ENCODE results near the gene C1orf116. TPM values are rescaled to one million over a fixed set of nuclear protein-coding genes. Genes with fewer than 3 reads are reported as not detected.

The C1orf116 gene
- total RNA-seq, 1 experiment from 2014 or later, result 0.09 TPM

DNA sequence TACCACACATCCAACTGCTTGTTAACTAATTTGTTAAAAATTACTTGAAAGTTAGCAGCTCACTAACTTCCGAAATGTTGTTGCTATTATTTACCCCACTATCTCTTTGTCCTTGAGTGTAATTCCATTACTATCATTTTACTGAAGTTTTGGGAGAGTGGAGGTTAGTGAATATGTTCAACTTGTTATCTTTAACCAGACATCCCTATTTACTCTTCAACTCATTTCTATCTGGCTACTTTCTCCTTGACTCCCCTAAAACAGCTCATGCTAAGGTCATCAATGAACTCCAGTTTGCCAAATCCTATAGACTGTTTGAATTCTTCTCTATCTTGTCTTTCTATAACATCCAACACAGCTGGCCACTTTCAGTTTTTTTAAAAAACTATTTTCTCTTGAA is 4.3 kb upstream of the C1orf116 start:
- Histone ChIP-seq H3K9me3 (ENCODE audit: low read depth, low read length, poor library complexity, severe bottlenecking) (no peaks in the 10 kb centered on the region), H3K36me3 (ENCODE audit: insufficient read depth, low read length, poor library complexity, severe bottlenecking) (no peaks in the 10 kb centered on the region), H3K27me3 (replicated peaks; ENCODE audit: insufficient read depth, low read depth, low read length, poor library complexity) (peaks cover 35% of the 10 kb centered on the region), H3K4me1 (ENCODE audit: insufficient read depth, low read length, poor library complexity, severe bottlenecking) (peaks cover 8% of the 10 kb centered on the region), H3K27ac (ENCODE audit: low read depth, low read length, poor library complexity, severe bottlenecking) (no peak overlapping the region), H3K4me3 (ENCODE audit: low read depth, low read length, poor library complexity, severe bottlenecking) (no peak overlapping the region)
- no peak for DNase-seq (ENCODE audit: low spot score)
- TF ChIP-seq, protein P1, sequence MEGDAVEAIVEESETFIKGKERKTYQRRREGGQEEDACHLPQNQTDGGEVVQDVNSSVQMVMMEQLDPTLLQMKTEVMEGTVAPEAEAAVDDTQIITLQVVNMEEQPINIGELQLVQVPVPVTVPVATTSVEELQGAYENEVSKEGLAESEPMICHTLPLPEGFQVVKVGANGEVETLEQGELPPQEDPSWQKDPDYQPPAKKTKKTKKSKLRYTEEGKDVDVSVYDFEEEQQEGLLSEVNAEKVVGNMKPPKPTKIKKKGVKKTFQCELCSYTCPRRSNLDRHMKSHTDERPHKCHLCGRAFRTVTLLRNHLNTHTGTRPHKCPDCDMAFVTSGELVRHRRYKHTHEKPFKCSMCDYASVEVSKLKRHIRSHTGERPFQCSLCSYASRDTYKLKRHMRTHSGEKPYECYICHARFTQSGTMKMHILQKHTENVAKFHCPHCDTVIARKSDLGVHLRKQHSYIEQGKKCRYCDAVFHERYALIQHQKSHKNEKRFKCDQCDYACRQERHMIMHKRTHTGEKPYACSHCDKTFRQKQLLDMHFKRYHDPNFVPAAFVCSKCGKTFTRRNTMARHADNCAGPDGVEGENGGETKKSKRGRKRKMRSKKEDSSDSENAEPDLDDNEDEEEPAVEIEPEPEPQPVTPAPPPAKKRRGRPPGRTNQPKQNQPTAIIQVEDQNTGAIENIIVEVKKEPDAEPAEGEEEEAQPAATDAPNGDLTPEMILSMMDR (conservative IDR thresholded peaks at IDR 0.05; ENCODE audit: low read depth, low read length), result no peak
- no peak for TF ChIP-seq EZH2 (IDR thresholded peaks at IDR 0.05; ENCODE audit: borderline replicate concordance, low read depth, low read length, poor library complexity, severe bottlenecking)
- CTCF ChIA-PET, result no interaction called here
- no TSS peak for BruUV-seq (replicated peaks)
- POLR2A ChIA-PET (ENCODE audit: low non-redundant PET), result no interaction called here
- intact Hi-C loops (cut with micrococcal nuclease; ENCODE audit: unreplicated experiment), result no loop called here

DNA sequence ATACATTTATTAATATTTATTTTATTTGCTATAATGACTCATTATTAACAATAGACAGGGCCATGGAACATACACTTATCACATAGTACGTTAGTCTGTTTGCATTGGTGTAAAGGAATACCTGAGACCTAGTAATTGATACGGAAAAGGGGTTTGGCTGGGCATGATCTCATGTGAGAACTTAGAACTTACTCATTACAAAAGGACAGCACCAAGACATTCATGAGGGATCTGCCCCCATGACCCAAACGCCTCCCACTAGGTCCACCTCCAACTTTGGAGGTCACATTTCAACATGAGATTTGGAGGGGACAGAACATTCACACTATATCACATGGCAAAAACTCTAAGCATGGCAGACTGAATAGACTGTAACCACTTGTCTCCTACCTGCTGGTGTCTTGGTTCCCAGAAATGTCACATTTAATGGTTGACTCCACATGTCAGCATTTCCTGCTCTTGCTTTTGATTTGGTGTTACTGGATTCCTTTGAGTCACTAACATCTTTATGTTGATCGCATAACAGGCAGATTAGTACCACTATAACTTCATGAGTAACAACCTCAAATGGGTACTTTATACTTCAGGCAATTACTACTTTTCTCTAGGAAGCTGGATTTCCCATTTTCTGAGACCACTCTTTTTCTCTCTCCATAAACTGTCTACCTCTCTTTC is 3.5 kb upstream of the C1orf116 start:
- DNase-seq (ENCODE audit: low spot score), result no peak
- Histone ChIP-seq H3K27ac (ENCODE audit: low read depth, low read length, poor library complexity, severe bottlenecking) (no peak overlapping the region), H3K36me3 (ENCODE audit: insufficient read depth, low read length, poor library complexity, severe bottlenecking) (no peaks in the 10 kb centered on the region), H3K27me3 (replicated peaks; ENCODE audit: insufficient read depth, low read depth, low read length, poor library complexity) (peaks cover 43% of the 10 kb centered on the region), H3K4me3 (ENCODE audit: low read depth, low read length, poor library complexity, severe bottlenecking) (no peak overlapping the region), H3K9me3 (ENCODE audit: low read depth, low read length, poor library complexity, severe bottlenecking) (no peaks in the 10 kb centered on the region), H3K4me1 (ENCODE audit: insufficient read depth, low read length, poor library complexity, severe bottlenecking) (peaks cover 8% of the 10 kb centered on the region)
- CTCF ChIA-PET, result no interaction called here
- intact Hi-C loops (cut with micrococcal nuclease; ENCODE audit: unreplicated experiment), result no loop called here
- POLR2A ChIA-PET (ENCODE audit: low non-redundant PET), result no interaction called here
- BruUV-seq (replicated peaks), result no TSS peak
- TF ChIP-seq EZH2 (IDR thresholded peaks at IDR 0.05; ENCODE audit: borderline replicate concordance, low read depth, low read length, poor library complexity, severe bottlenecking), result no peak
- TF ChIP-seq, protein P1 (conservative IDR thresholded peaks at IDR 0.05; ENCODE audit: low read depth, low read length), result no peak

DNA sequence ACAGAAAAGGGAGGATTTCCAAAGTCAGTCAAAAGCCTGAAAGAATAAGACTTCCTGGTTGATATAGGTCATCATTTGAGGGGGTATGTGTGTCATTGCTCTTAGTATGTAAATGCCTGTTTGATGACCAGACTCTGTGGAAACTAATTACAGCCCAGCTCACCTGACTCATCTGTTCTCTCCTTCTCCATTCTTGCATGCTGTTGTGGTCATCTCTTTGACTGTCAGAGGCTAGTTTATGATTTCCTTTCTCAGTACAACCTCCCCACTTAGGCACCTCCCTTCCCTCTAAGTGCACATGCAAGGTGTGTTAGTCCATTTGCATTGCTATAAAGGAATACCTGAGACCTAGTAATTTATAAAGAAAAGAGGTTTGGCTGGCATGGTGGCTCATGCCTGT is 2.4 kb upstream of the C1orf116 start:
- no peaks in the 10 kb centered on the region for H3K36me3 ChIP-seq (ENCODE audit: insufficient read depth, low read length, poor library complexity, severe bottlenecking)
- no peak overlapping the region for H3K27ac ChIP-seq (ENCODE audit: low read depth, low read length, poor library complexity, severe bottlenecking)
- CTCF ChIA-PET, result no interaction called here
- H3K4me3 ChIP-seq (ENCODE audit: low read depth, low read length, poor library complexity, severe bottlenecking), result no peak overlapping the region
- POLR2A ChIA-PET (ENCODE audit: low non-redundant PET), result no interaction called here
- TF ChIP-seq, protein P1 (conservative IDR thresholded peaks at IDR 0.05; ENCODE audit: low read depth, low read length), result no peak
- TF ChIP-seq EZH2 (IDR thresholded peaks at IDR 0.05; ENCODE audit: borderline replicate concordance, low read depth, low read length, poor library complexity, severe bottlenecking), result no peak
- BruUV-seq (replicated peaks), result no TSS peak
- H3K4me1 ChIP-seq (ENCODE audit: insufficient read depth, low read length, poor library complexity, severe bottlenecking), result peaks cover 8% of the 10 kb centered on the region
- DNase-seq (ENCODE audit: low spot score), result no peak
- intact Hi-C loops (cut with micrococcal nuclease; ENCODE audit: unreplicated experiment), result no loop called here
- H3K27me3 ChIP-seq (replicated peaks; ENCODE audit: insufficient read depth, low read depth, low read length, poor library complexity), result peaks cover 50% of the 10 kb centered on the region
- no peaks in the 10 kb centered on the region for H3K9me3 ChIP-seq (ENCODE audit: low read depth, low read length, poor library complexity, severe bottlenecking)

All from A673 (cell line).